ENCODE data around the gene ST3GAL5.
"Not testable (repeated sequence)": the region's sequence is repeated elsewhere in the genome, so short reads cannot be mapped to it uniquely, and the experiment has no call there.

ST3GAL5 gene

DNA sequence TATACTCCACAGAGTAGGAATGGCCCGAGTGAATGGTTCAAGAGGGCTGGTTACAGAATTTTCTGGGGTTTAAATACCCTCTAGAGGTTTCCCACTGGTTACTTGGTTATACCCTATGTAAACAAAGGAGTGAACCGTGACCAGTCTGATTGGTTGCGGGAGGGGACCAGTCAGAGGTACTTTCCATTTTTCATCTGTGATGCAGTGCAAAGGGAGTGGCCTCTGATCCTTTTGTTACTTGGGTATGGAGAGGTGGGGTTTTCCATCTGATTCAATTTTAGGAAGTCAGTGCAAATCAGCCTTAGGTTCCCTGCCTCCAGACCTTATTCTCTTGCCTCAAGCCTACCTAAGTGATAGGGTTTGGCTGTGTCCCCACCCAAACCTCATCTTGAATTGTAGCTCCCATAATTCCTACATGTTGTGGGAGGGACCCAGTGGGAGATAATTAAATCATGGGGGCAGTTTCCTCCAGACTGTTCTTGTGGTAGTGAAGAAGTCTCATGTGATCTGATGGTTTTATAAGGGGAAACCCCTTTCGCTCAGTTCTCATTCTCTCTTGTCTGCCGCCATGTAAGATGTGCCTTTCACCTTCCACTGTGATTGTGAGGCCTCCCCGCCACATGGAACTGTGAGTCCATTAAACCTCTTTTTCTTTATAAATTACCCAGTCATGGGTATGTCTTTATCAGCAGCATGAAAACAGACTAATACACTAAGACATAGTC, 5.9 kb upstream of the ST3GAL5 start:
- not testable (repeated sequence) for DNase-seq (ENCODE audit: low read depth in 2 of 3, low spot score in 1 of 3)

DNA sequence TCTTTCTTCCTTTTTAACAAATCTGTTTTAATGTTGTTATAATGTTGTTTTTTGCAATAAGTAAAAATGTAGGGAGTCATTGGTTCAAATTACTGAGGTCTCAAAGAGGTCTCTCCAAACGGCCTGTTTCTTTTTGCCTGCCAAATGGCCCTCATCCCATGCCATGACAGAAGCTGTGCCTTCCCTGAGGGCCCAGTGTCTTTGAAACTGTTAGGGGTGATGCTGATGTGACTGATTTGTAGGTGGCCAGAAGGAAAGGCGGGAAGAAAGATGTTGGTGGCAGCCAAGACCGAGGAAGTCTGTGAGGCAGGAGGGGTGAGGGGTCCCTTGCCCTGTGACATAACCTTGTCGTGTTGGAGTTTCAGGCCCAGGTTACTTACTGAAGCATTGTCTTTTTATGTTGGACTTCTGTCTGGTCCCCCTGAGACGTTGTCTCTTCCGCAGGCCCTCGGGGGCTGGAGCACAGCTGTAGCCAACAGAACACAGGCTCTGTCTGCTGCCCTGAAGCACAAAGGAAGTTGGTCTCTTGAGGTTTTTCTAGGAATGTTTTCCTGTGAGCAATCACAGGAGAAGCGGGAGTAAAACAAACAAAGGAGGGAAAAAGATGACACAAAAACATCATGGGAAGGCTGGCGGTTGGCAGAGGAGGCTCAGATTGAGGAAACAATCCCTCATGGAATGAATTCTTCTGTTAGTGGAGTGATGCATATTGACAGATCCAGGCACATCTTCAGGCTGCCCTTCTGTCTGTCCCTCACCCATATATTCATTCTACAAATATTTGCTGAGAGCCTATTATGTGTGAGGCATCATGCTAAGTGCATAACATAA, 4.9 kb upstream of the ST3GAL5 start:
- DNase-seq (ENCODE audit: low read depth in 2 of 3, low spot score in 1 of 3): no peak

DNA sequence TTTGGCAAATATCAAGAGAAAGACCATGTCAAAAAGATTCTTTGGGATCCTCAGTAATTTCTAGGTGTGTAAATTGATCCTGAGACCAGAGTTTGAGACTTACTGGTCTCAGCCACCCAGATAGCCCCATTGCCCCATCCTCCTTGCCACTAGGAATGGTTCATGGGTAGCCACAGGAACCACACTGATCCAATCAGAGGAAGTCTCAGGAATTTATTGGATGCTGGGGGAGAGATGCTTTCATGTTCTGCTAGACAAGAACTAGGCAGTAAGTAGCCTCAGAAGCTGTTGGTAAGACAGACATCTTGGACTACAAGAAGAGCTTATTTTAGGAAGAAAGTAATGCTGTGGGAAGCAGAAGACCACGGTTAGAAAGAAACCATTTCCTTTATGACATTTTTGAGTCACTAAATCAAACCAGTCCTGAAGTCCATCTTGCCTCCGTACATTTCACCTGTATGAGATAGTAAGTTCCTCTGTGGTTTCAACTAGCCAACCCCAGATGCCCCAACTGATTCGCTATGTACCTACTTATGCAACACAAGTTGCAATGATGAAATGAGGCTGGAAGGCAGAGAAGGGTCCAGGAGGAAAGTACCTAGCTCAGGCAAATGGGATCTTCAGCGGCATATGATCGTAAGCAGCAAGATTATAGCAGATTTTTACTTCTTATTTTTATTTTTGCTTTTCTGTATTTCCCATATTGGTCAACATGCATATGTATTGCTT, 3.6 kb upstream of the ST3GAL5 start:
- no peak for DNase-seq (ENCODE audit: low read depth in 2 of 3, low spot score in 1 of 3)

DNA sequence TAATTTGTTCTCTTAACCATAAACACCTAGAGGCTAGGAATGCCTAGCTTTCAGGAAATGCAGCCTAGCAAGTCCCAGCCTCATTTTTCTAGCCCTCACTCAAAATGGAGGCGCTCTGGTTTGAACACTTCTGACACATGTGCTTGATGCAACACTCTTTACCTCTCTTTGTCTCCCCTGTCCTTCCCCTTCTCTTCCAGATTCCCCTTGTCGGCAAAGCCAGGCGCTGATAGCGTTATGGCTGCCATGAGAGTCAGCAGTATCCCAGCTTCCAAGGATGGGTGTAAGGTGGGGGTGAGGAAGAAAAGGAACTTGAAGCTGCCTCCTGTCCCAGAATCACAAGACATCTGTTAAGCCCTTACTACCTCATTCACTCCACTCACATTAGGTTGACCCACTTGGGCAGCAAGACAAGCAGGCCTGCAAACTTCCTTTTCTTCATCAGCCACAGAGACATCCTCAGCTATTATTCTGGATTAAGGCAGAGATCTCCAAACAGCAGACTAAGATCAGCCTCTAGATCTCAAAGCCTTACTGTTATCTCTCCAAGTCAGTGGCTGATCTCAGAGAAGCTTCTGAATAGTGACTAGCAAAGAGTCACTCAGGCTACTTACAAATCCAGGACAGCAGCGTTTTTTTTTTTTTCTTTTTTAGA, 1.9 kb upstream of the ST3GAL5 start:
- no peak for DNase-seq (ENCODE audit: low read depth in 2 of 3, low spot score in 1 of 3)

DNA sequence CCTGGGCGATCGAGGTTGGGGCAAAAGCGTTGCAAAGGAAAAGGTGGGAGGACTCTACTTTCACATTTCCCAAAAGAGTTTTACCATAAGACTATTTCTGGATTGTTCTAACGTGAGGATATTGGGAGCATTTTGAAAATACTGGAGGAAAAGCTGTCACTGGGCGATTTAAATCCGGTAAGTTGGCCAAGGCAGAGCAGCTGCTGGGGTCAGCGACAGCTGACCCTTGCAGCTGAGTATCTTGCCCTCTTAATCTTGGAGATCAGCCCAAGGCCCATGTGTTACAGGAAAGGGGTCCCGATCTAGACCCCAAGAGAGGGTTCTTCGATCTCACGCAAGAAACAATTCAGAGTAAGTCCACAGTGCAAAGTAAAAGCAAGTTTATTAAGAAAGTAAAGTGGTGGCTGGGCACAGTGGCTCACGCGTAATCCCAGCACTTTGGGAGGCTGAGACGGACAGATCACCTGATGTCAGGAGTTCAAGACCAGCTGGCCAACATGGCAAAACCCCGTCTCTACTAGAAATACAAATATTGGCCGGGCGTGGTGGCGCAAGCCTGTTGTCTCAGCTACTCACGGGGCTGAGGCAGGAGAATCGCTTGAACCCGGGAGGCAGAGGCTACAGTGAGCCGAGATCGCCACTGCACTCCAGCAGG, 964 bp upstream of the ST3GAL5 start:
- DNase-seq (ENCODE audit: low read depth in 2 of 3, low spot score in 1 of 3): no peak

DNA sequence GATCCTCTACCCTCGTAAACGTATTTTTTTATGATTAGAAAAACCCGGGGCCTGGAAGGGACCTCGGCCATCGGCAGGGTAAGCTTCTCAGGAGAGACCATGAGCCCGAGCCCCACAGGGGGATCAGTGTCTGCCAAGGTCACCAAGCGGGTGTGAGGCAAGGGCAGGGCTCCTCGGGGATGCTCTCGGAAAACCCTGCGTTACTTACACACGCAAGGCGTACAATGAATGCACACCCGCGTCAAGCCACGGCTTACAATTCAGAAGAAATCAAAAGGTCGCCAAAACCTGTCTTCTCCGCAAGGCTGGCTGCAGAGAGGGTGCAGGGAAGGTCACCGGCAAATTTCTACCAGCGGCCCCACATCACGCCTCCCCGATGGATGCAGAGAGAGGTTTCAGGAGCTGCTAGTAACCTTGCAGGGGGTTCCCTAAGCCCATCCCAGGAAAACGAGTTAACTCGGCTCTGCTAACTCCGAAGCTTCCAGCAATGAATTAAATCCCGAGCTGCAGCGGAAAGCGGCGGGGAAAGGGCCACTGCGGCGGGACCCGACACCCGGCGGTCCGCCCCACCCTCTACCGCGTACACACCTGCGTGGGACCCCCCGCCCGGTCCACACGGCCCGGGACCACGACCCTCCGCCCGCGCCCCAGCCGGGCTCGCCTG, 638 bp downstream of the ST3GAL5 start:
- DNase-seq (ENCODE audit: low read depth in 2 of 3, low spot score in 1 of 3): no peak

DNA sequence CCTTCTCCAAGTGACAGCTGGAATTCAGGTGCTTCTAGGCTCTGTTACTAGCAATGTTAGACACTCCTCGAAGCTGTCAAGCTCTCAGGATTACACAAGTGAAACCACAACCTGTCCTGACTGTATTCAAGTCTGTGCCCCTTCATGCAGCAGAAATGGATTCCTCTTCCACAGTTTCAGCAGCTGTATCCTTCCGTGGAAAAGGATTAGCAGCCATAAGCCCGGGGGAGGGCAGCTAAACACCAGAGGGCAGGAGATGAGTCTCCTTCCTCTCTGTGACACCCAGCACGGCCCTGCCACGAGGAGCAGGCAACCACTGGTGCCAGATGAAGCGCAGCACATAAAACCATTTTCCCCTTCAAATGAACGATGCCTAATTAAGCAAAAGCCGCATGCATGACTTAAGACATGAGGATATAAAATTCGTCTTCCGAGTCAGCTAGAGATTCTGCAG, 1.2 kb downstream of the ST3GAL5 start:
- DNase-seq (ENCODE audit: low read depth in 2 of 3, low spot score in 1 of 3): peak in 1 of 3 donors; percentile 43

DNA sequence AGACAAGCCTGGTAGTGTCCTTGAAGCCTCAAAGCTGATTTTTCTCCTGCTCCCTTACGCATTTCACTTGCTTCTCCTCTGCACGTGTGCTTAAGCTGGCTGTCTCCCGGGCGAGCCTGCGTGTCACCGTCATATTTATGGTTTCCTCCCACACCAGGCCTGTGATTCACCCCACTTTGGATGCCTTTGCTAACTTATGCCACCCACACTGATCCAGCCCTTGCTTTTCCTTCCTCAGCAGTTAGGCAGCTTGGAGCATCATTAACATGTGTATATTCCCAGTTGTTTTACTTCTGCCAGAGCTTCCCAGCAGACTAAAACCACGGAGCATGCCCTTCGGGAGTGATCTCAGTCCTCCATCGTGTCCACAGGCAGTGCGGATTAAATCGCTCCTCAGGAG, 2.2 kb downstream of the ST3GAL5 start:
- peak; percentile 44 to 57 (median 52) for DNase-seq (ENCODE audit: low read depth in 2 of 3, low spot score in 1 of 3)

DNA sequence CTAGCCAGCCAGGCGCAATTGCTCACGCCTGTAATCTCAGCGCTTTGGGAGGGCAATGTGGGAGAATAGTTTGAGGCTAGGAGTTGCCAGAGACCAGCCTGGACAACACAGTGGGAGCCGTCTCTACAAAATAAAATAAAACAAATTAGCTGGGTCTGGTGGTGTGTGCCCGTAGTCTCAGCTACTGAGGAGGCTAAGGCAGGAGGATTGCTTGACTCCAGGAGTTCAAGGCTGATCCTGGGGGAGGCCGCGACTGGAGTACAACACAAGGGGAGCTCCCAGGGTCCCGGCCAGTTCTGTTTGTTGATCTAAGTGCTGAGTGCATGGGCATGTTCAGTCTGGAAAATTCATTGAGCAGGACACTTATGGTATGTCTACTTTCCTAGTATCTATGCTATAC, 2.6 kb downstream of the ST3GAL5 start:
- DNase-seq (ENCODE audit: low read depth in 2 of 3, low spot score in 1 of 3): no peak

DNA sequence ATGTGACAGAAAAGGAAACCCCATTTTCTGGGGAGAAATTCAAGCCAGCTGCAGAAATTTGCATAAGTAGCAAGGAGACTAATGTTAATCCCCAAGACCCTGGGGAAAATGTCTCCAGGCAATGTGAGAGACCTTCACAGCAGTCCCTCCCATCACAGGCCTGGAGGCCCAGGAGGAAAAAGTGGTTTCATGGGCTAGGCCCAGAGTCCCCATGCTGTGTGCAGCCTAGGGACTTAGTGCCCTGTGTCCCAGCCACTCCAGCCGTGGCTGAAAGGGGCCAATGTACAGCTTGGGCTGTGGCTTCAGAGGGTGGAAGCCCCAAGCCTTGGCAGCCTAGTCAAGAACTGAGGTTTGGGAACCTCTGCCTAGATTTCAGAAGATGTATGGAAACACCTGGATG, 7.0 kb downstream of the ST3GAL5 start:
- DNase-seq (ENCODE audit: low read depth in 2 of 3, low spot score in 1 of 3): not testable (repeated sequence)

DNA sequence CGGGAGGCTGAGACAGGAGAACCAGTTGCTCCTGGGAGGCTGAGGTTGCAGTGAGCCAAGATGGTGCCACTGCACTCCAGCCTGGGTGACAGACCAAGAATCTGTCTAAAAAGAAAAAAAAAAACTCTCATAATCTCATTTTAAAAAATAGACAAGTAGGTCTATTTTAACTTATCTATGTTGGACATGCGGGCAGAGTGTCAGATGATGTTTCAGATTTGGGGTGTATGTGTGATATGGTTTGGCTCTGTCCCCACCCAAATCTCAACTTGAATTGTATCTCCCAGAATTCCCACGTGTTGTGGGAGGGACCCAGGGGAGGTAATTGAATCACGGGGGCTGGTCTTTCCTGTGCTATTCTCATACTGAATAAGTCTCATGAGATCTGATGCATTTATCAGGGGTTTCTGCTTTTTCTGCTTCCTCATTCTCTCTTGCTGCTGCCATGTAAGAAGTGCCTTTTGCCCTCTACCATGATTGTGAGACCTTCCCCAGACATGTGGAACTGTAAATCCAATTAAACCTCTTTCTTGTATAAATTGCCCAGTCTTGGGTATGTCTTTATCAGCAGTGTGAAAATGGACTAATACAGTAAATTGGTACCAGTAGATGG, 8.0 kb downstream of the ST3GAL5 start:
- not testable (repeated sequence) for DNase-seq (ENCODE audit: low read depth in 2 of 3, low spot score in 1 of 3)

DNA sequence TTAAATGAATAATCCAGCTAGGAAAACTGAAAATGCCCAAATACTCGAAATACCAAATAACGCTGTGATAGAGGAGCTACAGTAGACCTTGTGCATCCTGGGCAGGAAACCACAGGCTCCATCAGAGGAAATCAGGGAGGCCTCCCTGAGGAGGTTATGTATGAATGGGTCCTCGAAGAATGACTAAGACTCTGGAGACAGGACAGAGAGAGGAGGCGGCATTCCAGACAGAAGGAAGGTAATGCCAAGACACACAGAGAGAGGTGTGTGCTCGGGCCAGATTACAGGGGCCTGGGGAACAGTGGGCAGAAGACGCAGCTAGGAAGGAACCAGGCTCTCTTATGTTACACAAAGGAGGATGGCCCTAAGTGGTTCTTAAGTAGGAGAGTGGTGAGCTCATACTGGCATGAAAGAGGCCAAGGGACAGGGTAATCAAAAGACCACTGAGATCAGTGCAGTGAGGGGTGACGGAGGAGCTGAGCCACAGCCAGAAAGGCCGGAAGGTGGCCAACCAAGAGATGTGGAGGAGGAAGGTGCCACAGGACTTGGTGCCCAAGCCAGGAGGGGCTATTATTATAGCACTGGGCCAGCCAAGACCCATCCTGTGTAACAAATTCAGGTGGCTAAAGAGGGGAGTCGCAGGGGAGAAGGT, 9.9 kb downstream of the ST3GAL5 start:
- DNase-seq (ENCODE audit: low read depth in 2 of 3, low spot score in 1 of 3): no peak

DNA sequence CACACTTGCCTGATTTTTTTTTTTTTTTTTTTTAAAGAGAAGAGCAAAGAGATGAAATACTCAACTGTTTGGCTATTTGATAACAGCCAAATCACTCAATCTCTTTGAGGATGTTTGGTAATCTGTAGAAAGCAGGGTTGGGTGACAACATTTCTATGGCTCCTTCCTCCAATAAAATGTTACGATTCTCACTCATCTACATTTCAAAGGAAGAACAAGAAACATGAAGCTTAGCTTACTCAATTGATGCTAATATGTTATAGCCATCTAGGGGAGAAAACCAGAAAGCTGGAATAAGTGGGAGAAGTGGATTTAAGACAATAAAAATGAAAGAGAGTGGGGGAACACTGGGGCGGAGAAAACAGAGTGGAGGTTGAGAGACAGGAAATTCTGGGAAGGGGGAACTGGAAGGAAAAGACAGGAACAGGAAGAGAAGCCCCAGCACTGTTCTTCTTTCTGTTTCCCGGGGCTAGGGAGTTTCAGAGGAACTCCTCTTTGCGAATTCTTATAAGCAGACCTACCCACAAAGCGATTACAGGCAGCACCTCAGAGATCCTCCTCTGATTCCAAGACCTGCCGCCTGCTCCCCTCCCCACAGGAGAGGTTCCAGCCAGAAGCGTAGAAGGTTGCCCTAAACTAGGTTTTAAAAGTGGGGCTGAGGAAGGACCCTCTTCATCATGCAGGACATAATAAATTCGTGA, 13.3 kb downstream of the ST3GAL5 start:
- DNase-seq (ENCODE audit: low read depth in 2 of 3, low spot score in 1 of 3): no peak

DNA sequence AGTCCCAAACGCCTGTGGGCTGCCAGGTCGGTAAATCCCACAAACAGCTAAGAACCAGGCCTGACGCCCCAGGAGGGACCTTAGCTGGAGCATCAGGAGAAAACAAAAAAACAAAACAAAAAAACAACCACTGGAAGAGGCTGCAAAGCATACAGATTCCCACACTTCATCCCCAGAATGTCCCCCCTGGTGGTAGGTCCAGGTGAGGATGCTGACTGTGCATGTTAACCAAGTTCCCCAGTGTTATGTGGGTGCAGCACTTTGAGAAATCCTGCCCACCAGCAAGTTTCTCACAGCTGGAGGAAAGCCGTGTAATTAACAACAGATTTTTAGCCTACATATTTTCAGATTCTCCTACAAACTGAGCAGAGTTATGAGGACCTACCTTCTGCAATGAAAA, 15.1 kb downstream of the ST3GAL5 start:
- DNase-seq (ENCODE audit: low read depth in 2 of 3, low spot score in 1 of 3): no peak

DNA sequence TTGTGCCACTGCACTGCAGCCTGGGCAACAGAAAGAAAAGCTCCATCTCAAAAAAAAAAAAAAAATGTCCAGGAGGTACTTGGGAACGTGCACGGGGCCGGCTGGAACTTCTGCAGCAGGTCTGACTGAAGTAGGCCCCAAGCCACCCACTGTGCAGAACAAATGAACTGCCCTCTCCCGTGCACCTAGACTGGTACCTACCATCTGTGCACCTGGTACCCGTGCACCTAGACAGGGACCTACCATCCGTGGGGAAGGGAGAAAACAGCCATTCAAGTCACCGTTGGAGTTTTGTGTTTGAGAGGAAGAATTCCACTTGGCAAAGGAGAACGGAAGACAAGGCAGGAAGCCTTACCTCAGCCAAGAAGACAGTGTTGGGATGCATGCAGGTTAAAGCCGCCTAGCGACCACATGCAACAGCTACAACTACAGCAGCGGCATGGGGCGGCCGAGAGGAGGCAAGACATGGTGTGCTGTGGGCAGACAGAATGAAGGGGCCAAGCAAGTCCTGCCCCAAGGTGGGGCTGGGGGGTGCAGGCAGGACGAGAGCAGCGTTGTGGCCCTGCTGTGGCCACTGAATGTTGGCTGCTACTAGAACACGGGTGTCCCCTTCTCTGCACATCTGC, 16.1 kb downstream of the ST3GAL5 start:
- no peak for DNase-seq (ENCODE audit: low read depth in 2 of 3, low spot score in 1 of 3)

DNA sequence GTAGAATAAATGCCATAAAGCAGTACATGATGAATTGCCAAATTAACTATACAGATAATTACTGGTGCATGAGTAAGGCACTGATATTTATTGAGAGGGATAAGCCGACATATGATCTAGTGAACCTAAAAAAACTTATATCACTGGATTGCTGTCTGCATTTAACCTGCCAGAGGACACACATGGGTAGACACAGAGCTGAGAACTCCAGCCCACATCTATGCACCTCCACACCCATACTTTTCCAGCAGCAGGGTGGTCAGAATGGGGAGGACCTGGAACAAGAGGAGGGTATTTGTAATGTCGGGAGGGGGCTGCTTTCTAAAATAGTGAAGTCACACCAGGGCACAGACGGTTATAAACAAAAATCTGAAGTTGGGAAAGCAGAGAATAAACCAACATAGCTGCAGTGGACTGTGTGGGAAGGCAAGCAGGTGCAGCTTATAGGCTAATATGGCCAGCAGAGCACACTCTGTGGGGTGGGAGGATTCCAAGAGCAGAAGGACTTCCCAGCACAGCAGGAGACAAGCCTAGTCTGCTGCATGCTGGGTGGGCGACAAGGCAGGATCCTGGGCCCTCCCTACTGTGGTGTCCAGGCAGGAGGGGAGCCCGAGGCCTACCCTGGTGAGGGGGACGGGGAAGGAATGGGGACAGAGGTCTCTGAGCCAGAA, 17.2 kb downstream of the ST3GAL5 start:
- DNase-seq (ENCODE audit: low read depth in 2 of 3, low spot score in 1 of 3): no peak

DNA sequence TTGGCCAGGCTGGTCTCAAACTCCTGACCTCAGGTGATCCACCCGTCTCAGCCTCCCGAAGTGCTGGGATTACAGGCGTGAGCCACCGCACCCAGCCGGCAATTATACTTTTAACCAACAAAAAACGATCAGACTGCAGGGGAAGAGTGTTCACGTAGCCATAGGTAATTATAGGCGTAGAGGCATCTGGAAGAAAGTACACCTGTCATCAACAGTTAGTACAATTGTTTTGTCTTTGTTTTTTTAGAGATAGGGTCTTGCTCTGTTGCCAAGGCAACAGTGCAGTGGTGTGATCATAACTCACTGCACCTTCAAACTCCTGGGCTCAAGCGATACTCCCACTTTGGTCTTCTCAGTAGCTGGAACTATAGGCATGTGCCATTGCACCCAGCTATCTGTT, 20.0 kb downstream of the ST3GAL5 start:
- DNase-seq (ENCODE audit: low read depth in 2 of 3, low spot score in 1 of 3): no peak
